Mammary epithelial cell (primary cell): Measurements from ENCODE around the gene TP53TG5.

Experiments
- CTCF ChIP-seq, 2 donors: IDR thresholded peaks in 1 of 2; conservative IDR thresholded peaks in 1 of 2; 2 replicates each; pipeline ENCODE4 v1.5.1; 2011 to 2012; ENCODE audit warnings: inconsistent platforms in 2 of 2, low read length in 2 of 2, mild to moderate bottlenecking in 2 of 2, control low read depth in 1 of 2, low read depth in 1 of 2; ENCODE audit not compliant: insufficient read depth in 1 of 2; ENCODE audit errors: extremely low read depth in 1 of 2
- EZH2 ChIP-seq: IDR thresholded peaks from 2 replicates; pipeline ENCODE4 v1.6.1; 2012; ENCODE audit warnings: low read length, inconsistent platforms, borderline replicate concordance

- TF ChIP-seq EZH2 (no peak), CTCF (conservative IDR thresholded peaks at IDR 0.05 in 1 of 2, IDR thresholded peaks at IDR 0.05 in 1 of 2; ENCODE audit: extremely low read depth in 1 of 2, insufficient read depth in 1 of 2, low read depth in 1 of 2, low read length in 2 of 2) (no peak)
Observed at GRCh38 chr20:45420125-45420524, 42.0 kb upstream of the TP53TG5 start.
